Left kidney (tissue), 2 donors: ENCODE results near the gene SPG7. TPM values are rescaled to one million over a fixed set of nuclear protein-coding genes. Genes with fewer than 3 reads are reported as not detected.

ENCODE experiments used
- DNase-seq: peaks from one replicate; pipeline ENCODE4 v3.0.0-alpha.2; 2013
- polyA plus RNA-seq: library from polyadenylated mRNA; unstranded; fragments of 120-200 nt; gene quantifications from one replicate; pipeline ENCODE4 v1.2.1, GENCODE V29; 2013; ENCODE audit not compliant: insufficient read length

The SPG7 gene
- polyA plus RNA-seq, 1 donor = 140 TPM

DNA sequence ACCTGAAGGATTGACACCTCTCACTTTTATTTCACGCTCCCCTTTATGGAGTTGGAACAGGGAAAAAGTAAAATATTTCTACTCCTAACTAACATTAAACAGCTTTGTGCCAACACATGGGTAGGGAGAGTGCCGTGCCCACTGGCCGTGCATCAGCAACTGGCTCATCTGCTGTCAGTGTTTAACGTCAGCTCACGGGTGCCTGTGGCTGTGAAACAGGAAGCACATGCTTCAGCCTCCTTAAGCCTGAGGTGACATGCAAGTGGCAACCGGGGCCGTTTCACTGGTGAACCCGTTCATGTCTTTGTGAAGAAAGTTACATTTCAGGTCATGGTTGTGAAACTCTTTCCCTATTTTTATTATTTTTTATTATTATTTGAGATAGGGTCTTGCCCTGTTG, 3.2 kb downstream of the SPG7 start:
- no peak for DNase-seq

DNA sequence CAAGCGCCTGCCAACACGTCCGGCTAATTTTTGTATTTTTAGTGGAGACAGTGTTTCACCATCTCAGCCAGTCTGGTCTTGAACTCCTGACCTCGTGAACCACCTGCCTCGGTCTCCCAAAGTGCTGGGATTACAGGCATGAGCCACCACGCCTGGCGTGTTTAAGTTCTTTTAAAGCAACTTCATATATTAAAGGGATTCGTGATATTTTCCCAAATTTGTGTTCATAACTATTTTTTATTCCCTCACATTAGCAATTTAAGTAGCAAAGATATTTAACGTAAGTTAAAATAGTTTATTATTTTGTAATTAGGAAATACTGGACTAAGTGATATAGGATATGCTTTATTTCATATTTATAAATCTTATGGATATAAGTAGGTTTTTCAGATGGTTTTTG, 4.2 kb downstream of the SPG7 start:
- DNase-seq = no peak

DNA sequence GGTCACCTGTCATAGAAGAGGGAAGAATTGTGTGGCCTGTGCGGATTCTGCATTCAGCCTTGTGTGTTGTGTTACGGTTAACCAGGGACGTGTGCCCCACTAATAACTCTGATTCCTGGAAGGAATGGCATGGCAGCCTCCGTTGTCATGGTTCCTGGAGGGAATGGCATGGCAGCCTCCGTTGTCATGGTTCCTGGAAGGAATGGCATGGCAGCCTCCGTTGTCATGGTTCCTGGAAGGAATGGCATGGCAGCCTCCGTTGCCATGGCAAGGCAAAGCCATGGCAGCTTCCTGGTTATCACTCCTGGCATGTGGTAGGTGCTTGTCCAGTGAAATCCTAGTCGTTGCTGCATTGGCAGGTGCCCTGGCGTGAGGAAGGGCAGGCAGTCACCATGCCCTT, 8.9 kb downstream of the SPG7 start:
- DNase-seq = no peak

DNA sequence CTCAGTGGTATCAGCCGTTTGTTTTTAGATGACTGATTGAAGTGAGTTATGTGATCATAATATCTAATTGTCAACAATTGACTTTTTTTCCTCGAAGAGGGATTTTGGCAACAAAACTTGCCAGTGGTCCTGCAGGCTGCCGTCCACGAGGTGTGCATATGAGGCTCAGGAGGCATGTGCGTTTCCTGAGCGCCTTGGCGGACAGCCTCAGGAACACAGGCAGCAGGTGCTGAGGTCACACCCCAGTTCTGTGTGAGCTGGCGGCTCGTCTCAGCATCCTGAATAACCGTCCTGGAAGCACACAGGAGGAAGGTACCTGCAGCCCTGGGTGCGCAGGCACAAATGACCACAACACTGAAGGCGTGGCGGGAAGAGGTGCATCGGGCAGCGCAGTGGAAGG, 11.7 kb downstream of the SPG7 start:
- no peak for DNase-seq

DNA sequence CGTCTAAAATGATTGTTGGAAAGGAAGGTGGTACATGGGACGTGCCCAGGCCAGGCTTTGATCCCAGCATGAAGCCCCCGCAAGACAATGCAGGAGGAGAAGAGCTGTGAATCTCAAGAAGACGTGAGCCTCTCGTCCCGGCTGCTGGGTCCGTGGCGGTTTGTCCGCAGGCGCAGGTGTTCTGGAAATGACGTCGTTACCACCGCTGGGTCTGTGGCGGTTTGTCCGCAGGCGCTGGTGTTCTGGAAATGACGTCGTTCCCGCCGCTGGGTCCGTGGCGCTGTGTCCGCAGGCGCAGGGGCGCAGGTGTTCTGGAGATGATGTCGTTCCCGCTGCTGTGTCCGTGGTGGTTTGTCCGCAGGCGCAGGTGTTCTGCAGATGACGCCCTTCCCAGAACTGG, 14.1 kb downstream of the SPG7 start:
- DNase-seq = no peak

DNA sequence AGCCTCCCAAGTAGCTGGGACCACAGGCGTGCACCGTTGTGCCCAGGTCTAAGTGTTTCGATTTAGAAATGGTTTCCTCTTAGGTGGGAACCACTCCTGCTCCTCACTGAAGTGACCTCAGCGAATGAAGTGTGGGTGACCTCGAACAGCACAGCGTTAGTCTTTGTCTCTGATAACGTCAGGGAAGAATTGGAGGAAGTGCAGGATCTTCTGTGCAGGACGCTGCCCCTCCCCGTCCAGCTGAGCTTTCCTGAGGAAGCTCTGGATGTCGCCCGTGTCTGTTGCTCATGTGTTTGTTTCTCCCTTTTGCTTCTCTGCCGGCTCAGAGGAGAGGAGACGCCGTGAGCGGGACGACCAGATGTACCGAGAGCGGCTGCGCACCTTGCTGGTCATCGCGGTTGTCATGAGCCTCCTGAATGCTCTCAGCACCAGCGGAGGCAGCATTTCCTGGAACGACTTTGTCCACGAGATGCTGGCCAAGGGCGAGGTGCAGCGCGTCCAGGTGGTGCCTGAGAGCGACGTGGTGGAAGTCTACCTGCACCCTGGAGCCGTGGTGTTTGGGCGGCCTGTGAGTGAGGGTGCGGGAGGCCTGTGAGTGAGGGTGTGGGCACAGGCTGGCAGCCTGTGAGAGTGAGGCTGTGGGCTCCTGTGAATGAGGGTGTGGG, 15.6 kb downstream of the SPG7 start:
- DNase-seq = no peak

DNA sequence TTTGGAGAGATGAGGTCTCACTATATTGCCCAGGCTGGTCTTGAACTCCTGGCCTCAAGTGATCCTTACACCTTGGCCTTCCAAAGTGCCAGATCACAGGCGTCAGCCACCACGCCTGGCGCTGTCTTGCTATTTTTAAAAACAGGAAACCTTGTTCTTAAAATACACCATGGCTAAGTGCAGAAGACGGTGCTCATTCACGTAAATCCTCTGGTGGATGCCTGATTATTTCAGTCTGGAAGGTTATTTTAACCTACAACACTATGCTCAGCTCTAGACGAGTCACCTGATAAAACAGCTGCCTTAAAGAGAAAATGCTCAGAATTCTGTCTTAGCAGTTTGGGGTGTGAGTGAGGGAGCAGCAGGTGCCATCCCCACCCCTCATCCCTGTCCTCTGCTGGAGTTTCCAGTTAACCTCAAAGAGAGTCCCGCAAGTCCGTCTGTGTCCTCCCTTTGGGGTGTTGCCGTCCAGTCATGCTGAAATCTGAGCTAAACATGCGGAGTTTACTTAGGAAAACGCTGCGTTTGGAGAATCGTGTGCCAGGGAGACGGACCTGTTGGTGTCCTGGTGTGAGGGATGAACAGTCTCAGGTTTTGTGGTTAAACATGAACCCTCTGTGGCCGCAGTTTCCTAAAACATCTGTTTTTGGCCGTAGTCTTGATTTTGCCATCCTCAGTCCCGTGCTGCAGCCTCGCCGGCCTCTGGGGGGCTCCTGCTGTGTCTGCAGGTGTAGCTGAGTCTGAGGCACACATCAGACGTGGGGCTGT, 17.1 kb downstream of the SPG7 start:
- DNase-seq = no peak

DNA sequence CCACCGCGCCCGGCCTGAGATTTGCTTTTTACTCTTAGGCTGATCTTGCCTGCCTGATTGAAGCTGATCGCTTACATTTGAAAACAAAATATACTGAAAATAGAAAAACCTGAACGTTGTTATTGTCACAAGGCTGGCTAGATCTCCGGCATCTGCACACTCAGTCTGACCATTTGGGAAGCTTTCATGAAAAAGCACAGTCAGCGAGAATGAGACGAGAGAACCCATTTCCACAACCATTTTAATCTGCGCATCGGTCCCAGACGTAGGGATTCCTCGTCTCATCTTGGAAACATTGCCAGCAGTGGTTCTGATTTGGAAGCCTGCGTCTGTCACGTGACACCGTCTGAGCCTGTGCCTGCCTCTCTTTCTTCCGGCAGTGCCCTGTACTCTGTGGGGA, 20.9 kb downstream of the SPG7 start:
- no peak for DNase-seq

DNA sequence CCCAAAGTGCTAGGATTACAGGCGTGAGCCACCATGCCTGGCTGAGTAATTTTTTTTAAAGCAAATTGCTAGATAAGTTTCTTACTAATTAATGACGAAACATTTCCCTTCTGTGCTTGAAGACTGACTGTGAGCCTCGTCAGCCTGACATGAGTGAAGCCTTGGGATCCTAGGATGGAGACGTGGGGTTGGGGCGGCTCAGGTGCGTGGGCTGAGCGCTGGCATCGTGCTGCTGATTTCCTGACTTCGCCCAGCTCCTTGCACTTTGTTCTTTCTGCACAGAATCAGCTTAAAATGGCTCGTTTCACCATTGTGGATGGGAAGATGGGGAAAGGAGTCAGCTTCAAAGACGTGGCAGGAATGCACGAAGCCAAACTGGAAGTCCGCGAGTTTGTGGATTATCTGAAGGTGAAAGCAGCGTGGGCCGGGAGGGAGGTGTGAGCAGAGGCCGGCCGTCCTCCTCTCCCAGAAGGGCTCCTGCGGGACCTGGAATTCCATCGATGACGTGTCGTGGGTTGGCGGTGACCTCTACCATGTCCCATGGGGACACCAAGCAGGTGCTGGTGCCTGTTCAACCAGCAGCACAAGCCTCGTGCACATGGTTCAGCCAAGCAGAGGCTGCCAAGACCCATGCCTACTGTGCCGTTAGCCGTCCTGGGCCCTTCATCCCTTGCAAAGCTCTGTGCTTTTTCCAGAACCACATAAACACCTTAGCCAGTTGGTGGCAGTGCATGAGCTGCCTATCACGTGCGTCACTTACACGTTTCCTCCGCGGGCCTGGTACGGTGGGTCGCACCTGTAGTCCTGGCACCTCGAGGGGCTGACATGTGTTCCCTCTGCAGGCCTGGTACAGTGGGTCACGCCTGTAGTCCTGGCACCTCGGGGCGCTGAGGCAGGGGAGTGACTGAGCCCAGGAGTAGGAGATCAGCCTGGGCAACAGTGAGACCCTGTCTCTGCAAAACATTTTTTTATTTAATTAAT, 22.5 kb downstream of the SPG7 start:
- DNase-seq = no peak

DNA sequence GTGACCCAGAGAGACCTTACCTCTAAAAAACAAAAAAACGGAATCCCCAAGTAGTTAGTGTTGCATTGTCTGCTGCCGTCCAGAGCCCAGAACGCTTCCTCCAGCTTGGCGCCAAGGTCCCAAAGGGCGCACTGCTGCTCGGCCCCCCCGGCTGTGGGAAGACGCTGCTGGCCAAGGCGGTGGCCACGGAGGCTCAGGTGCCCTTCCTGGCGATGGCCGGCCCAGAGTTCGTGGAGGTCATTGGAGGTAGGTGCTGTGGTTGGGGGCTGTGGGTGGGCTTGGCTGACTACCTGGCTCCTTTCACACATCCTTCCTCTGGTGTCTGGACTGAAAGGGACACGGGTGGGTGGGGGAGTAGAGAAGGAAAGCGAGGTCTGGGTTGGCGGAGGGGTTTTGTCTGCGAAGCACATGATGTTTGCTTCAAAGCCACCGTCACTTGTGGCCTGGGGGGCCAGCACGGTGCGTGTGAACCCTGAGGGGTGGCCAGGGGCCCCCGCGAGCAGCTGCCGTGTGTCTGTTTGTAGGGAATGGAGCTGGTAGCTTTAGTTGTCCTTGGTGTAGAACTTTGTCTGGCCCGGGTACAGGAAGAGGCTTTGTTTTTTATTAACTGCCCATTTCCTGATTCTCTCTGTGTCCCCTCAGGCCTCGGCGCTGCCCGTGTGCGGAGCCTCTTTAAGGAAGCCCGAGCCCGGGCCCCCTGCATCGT, 23.8 kb downstream of the SPG7 start:
- no peak for DNase-seq

DNA sequence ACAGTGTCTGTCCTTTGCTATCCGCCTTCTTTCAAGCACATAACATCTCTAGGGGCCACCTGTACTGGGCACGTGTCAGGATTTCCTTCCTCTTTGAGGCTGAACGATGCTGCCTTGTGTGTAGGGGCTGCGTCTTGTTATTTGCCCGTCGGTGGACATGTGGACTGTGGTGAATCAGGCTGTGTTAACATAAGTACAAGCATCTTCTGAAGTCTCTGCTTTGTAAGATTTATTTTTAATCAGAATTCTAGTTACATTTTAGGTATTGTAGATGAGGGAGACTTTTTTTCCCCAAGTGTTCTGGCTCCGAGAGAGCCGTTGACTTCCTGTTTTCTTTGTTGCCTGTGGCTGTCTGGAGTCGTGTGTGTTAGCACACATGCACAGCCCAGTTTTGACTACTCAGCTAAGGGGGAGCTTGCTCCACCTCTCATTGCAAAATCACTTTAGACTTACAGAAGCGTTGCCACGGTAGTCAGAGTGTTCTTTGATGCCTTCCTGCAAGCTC, 26.1 kb downstream of the SPG7 start:
- no peak for DNase-seq

DNA sequence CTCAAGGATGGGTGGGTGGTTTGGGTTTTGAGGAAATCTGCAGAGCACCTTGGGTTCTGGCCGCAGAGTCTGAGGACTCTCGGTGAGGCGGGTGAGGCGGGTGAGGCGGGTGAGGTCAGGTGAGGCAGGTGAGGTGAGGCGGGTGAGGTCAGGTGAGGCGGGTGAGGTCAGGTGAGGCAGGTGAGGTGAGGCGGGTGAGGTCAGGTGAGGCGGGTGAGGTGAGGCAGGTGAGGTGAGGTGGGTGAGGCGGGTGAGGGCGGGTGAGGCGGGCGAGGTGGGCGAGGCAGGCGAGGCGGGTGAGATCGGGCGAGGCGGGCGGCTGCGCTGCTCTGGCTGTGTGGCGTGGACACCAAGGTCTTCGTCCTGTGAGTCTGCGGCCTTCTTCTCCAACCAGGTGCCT, 28.2 kb downstream of the SPG7 start:
- no peak for DNase-seq

DNA sequence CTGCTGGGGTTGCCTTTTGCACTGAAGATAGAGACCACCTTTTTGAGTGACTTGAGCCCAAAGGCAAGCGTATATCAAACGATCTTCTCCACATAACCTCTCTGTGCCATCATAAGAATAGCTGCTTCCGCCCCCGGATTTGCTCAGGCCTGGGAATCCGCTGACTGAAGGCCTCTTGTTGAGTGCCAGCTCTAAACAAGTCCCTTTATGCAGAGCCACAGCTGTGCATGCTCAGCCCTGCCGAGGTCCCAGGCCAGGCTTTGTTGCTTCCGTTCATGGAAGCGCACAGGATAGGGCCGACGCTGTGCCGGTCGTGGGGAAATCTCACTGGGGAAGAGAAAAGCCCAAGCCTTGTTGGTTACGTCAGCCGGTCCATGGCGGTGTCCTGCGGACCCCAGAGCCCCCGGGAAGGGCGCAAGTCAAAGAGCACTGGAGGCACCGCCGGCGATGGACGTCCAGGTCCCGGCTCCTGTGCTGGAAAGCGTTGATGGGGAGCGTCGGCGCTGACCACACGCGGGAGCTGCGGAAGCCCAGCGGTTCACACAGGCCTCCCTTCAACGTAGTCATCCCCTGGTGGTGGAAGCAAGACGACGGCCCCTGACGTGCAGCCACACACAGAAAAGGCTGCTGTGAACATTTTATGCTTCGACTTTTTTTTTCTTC, 28.8 kb downstream of the SPG7 start:
- no peak for DNase-seq

DNA sequence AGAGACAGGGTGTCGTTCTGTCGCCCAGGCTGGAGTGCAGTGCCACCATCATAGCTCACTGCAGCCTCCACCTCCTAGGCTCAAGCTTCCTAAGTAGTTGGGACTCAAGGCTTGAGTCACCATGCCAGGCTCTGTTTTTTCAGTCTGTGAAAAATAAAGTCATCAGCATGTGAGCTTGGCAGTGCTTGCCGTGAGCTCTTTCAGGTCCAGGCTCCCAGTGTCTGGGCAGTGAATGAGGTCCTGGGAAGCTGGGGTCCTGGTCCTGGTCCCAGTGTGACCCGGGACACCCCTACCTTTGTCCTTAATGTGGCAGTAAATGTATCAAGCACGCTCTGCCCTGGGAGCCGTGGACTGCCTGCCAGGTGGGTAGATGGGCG, 29.3 kb downstream of the SPG7 start:
- DNase-seq = no peak

DNA sequence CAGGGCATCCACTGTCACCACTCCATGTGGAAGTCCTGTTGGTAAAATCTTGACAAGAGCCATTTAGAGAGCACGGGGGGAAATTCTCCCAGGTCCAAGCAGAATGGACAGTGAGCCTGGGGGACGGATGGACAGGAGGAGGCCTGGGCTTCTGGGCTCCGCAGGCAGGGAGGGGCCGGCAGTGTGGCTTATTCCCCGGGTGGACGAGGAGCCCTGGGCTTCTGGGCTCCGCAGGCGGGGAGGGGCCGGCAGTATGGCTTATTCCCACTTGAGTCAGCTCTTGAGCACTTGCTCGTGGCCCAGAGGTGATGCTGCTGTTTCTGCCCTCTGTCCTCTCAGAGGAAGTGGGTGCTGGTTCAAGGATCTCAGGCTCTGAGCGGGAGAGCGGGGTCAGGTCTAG, 30.1 kb downstream of the SPG7 start:
- no peak for DNase-seq

DNA sequence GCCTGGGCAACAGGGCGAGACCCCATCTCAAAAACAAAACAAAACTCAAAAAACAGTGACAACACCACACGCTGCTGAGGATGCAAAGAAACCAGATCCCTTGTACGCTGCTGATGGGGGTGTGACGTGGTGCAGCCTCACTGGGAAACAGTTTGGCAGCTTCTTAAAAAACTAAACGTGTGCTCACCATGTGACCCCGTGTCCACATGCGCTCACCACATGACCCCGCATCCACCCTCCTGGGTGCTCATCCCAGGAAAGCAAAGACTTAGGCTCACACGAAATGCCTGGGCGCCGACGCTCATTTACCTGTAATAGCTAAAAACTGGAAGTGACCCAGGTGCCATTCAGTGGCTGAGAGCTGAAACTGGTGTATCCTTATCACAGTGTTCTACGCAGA, 32.4 kb downstream of the SPG7 start:
- DNase-seq = no peak

DNA sequence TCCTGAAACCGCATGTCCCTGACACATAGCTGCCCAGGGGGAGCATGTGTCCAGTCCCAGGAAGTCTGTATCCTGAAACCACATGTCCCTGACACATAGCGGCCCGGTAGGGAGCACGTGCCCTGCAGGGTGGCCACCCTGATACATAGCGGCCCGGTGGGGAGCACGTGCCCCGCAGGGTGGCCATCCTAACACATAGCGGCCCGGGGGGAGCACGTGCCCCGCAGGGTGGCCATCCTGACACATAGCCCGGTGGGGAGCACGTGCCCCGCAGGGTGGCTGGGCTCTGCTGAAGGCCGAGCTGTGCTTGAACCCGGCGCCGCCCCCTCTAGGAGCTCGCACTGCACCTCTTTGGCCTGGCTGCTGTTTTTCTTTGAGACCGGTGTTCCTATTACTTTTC, 33.6 kb downstream of the SPG7 start:
- DNase-seq = no peak

DNA sequence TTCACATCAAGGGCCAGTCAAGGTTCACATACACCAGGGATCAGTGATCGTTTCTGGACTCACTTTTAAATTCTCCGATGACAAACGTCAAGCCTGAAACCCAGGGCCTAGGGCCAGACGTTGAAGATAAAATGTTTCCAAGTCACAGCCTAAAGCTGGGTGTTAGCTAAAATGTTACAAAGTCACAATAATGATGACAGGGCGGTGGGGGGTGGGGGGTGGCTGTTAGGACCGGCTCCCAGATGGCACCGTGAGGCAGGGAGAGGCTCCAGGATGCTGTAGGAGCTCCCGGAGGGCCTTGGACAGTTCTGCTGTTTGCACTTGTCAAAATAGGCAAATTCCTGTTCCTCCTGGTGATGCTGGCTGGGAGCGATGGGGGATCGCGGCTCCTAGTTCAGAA, 35.9 kb downstream of the SPG7 start:
- no peak for DNase-seq

DNA sequence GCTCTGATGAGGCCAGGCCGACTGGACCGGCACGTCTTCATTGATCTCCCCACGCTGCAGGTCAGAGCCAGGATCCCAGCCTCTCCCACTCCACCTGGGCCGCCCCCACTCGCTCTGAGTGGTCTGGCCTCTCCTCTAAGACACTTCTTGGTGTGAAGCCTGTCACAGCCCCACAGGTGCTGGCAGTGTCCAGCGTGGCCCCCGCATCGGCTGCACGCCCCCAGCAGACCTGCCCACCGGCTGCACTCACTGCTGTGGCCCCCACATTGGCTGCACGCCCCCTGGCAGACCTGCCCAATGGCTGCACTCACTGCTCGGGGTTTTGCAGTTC, 36.5 kb downstream of the SPG7 start:
- no peak for DNase-seq

DNA sequence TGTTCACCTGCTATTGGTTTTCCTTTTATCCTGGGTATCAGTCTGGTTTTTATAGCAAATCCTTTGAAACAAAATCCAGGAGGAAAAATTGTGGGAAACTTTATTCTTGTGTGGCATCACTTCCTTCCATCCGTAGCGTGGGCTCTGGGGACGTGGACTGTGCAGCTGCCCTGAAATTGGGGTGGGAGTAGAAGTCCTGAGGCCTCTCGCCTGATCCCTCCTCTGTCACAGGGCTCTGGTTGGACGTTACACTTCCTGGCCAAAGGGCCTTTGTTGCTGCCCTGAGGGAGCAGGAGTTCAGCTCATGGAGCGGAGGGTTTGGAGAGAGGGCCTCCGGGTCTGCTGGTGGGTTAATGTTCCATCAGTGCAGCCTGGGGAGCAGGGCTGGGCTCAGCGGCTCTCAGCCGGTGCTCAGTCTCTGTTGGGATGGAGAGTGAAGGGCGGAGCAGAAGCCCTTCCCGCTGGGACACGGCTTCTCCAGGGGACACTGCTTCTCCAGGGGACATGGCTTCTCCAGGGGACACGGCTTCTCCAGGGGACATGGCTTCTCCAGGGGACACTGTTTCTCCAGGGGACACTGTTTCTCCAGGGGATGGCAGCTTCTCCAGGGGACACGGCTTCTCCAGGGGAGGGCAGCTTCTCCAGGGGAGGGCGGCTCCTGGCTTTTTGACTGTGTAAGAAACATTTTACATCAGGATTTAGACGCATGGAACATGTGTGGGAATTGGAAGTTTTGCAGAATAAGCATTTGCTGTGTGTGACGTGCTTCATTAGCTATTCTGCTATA, 37.0 kb downstream of the SPG7 start:
- no peak for DNase-seq
